K562 (cell line): ENCODE measurements around the gene RNASE2. TPM values are rescaled to one million over a fixed set of nuclear protein-coding genes. Genes with fewer than 3 reads are reported as not detected.

Experiments used
- BHLHE40 ChIP-seq: IDR thresholded peaks from 2 replicates; pipeline ENCODE4 v1.6.1; 2011; ENCODE audit warnings: low read length, improper control_type of control experiment
- CHD2 ChIP-seq: IDR thresholded peaks from 2 replicates; pipeline ENCODE4 v1.6.1; 2011; ENCODE audit warnings: low read depth, low read length
- CREM ChIP-seq: IDR thresholded peaks from 2 replicates; pipeline ENCODE4 v1.6.1; 2014; ENCODE audit warnings: antibody characterized with exemption, low read depth
- EP400 ChIP-seq: fragments of 450-650 bp; IDR thresholded peaks from 2 replicates; pipeline ENCODE4 v1.6.1; 2017; ENCODE audit warnings: antibody characterized with exemption, mild to moderate bottlenecking, moderate library complexity
- FOS ChIP-seq: IDR thresholded peaks from 3 replicates; pipeline ENCODE4 v1.6.1; 2011; ENCODE audit not compliant: insufficient read length; ENCODE audit errors: extremely low read depth
- LARP7 ChIP-seq: fragments of 450-650 bp; IDR thresholded peaks from 2 replicates; pipeline ENCODE4 v1.6.1; 2016
- PHF20 ChIP-seq: fragments of 450-650 bp; IDR thresholded peaks from 2 replicates; pipeline ENCODE4 v1.6.1; 2018; ENCODE audit not compliant: partially characterized antibody
- PML ChIP-seq: IDR thresholded peaks from 2 replicates; pipeline ENCODE4 v1.6.1; 2012; ENCODE audit warnings: low read length, inconsistent platforms
- POLR2G ChIP-seq: fragments of 200-400 bp; formaldehyde crosslinking; IDR thresholded peaks from 2 replicates; pipeline ENCODE4 v1.6.1; 2017; ENCODE audit warnings: low read depth, mild to moderate bottlenecking, antibody characterized with exemption, low read length, moderate library complexity
- PTBP1 ChIP-seq: fragments of 200-400 bp; formaldehyde crosslinking; IDR thresholded peaks from 2 replicates; pipeline ENCODE4 v1.6.1; 2017; ENCODE audit warnings: low read depth, low read length
- RBBP5 ChIP-seq: fragments of 200-600 bp; sonication (generic); IDR thresholded peaks from 2 replicates; pipeline ENCODE4 v1.6.1; 2012; ENCODE audit warnings: borderline replicate concordance, mild to moderate bottlenecking, low read length, control low read depth, inconsistent platforms; ENCODE audit not compliant: insufficient read depth, poor library complexity, severe bottlenecking
- RBFOX2 ChIP-seq: fragments of 200-400 bp; formaldehyde crosslinking; IDR thresholded peaks from 2 replicates; pipeline ENCODE4 v1.6.1; 2017; ENCODE audit warnings: low read depth, mild to moderate bottlenecking, low read length, moderate library complexity
- SIX5 ChIP-seq, 2 experiments: IDR thresholded peaks; 2 replicates each; pipeline ENCODE4 v1.6.1; 2011; ENCODE audit warnings: low read length in 2 of 2, borderline replicate concordance in 1 of 2, low read depth in 1 of 2, mild to moderate bottlenecking in 1 of 2, moderate library complexity in 1 of 2; ENCODE audit not compliant: insufficient read depth in 1 of 2
- SMARCA4 ChIP-seq: fragments of 450-650 bp; IDR thresholded peaks from 2 replicates; pipeline ENCODE4 v1.6.1; 2016
- TGIF2 ChIP-seq: sonication (generic); formaldehyde crosslinking; IDR thresholded peaks from 2 replicates; pipeline ENCODE4 v1.8.1; 2022; ENCODE audit warnings: mild to moderate bottlenecking, missing genetic modification reagents, moderate library complexity
- XRCC5 ChIP-seq: fragments of 200-400 bp; formaldehyde crosslinking; IDR thresholded peaks from 2 replicates; pipeline ENCODE4 v1.6.1; 2017; ENCODE audit warnings: low read depth, mild to moderate bottlenecking, low read length
- ZNF197 ChIP-seq: fragments of 200-800 bp; sonication (Bioruptor generic); IDR thresholded peaks from 2 replicates; pipeline ENCODE4 v1.6.1; 2016; ENCODE audit warnings: low read depth, missing genetic modification characterization, missing compliant biosample characterization
- polyA plus RNA-seq, 8 experiments: library from polyadenylated mRNA; depleted of rRNA in 4 of 8; stranded (reverse) in 5 of 8; unstranded in 3 of 8; fragments of >200 nt; fragmentation: Nextera tagmentation in 2 of 8; fragmentation: Illumina TruSeq in 1 of 8; extraction: Ambion mirVana in 2 of 8; extraction: Trizol in 1 of 8; gene quantifications; 2 replicates each; pipeline versions ENCODE4 v1.2.1 to v1.2.3, GENCODE V29; 2011 to 2014; ENCODE audit warnings: inconsistent platforms in 1 of 8, missing spikeins in 1 of 8
- total RNA-seq, 7 experiments: library from RNA; depleted of rRNA in 6 of 7; stranded (reverse); fragments of >200 nt in 6 of 7; fragmentation: Illumina TruSeq in 2 of 7; extraction: Trizol in 2 of 7; gene quantifications; 2 replicates each; pipeline versions ENCODE4 v1.2.1 to v1.2.3, GENCODE V29; 2011 to 2021; ENCODE audit warnings: low replicate concordance in 1 of 7
- TF ChIP-seq, protein P1 (sequence below), 2 experiments: IDR thresholded peaks; 2 replicates each; pipeline ENCODE4 v1.6.1; 2011; ENCODE audit warnings: borderline replicate concordance in 1 of 2, control low read depth in 1 of 2, low read depth in 1 of 2, low read length in 1 of 2, mild to moderate bottlenecking in 1 of 2, mixed read lengths in 1 of 2, moderate library complexity in 1 of 2; ENCODE audit not compliant: insufficient read depth in 1 of 2, insufficient read length in 1 of 2, poor library complexity in 1 of 2, severe bottlenecking in 1 of 2; ENCODE audit errors: extremely low read depth in 1 of 2
- TF ChIP-seq, protein P2 (sequence below): fragments of 450-650 bp; IDR thresholded peaks from 2 replicates; pipeline ENCODE4 v1.6.1; 2016; ENCODE audit warnings: borderline replicate concordance
- TF ChIP-seq, protein P3 (sequence below): fragments of 250-450 bp; sonication (Bioruptor Pico); IDR thresholded peaks from 2 replicates; pipeline ENCODE4 v1.4.0; 2020; ENCODE audit warnings: borderline replicate concordance
- TF ChIP-seq, protein P4 (sequence below): fragments of 250-450 bp; sonication (Bioruptor Pico); IDR thresholded peaks from 2 replicates; pipeline ENCODE4 v1.8.0; 2021; ENCODE audit warnings: mild to moderate bottlenecking, moderate library complexity

RNASE2 gene
- total and polyA plus RNA-seq, 9 of the 15 experiments (the other 6 are each of a cell fraction or from before 2014, with no cell fraction given): not detected

DNA sequence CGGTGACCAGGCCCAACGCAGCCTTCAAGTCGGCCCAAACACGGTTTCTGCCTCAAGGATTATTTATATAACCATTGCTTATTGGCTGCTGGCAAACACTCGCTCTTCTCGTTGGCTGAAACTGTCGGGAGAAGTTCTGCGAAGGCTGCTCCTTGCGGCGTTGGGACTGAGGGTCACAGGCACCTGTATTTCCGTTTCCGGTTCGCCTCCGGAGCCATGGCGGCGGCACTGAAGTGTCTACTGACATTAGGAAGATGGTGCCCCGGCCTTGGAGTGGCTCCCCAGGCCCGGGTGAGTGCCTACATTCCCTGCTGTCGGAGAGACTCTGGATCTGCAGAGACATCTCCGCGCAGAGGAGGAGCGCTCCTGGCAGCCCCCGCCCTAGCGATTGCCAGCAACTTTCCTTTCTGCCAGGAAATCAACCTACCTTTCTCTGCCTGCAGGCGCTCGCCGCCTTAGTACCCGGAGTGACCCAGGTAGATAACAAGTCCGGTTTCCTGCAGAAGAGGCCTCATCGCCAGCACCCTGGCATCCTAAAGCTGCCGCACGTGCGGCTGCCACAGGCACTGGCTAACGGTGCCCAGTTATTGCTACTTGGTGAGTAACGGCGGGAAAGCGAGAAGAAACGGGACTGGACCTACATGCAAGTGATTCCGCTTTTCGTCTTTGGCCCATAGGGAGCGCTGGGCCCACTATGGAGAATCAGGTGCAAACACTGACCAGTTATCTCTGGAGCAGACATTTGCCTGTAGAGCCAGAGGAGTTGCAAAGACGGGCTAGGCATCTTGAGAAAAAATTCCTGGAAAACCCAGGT, 34.7 kb downstream of the RNASE2 start, which contains the start of gene METTL17 (continued):
- TF ChIP-seq, protein P1, sequence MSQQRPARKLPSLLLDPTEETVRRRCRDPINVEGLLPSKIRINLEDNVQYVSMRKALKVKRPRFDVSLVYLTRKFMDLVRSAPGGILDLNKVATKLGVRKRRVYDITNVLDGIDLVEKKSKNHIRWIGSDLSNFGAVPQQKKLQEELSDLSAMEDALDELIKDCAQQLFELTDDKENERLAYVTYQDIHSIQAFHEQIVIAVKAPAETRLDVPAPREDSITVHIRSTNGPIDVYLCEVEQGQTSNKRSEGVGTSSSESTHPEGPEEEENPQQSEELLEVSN (IDR thresholded peaks at IDR 0.05; ENCODE audit: borderline replicate concordance in 1 of 2, extremely low read depth in 1 of 2, insufficient read depth in 1 of 2, insufficient read length in 1 of 2, low read depth in 1 of 2, low read length in 1 of 2, poor library complexity in 1 of 2, severe bottlenecking in 1 of 2): peak in 1 of 2 experiments; percentile 59
- TF ChIP-seq TGIF2 (CRISPR knock-in tag): 0 out of 2 replicates have a peak, but pooled peaks have one; percentile 71
- TF ChIP-seq, protein P2, sequence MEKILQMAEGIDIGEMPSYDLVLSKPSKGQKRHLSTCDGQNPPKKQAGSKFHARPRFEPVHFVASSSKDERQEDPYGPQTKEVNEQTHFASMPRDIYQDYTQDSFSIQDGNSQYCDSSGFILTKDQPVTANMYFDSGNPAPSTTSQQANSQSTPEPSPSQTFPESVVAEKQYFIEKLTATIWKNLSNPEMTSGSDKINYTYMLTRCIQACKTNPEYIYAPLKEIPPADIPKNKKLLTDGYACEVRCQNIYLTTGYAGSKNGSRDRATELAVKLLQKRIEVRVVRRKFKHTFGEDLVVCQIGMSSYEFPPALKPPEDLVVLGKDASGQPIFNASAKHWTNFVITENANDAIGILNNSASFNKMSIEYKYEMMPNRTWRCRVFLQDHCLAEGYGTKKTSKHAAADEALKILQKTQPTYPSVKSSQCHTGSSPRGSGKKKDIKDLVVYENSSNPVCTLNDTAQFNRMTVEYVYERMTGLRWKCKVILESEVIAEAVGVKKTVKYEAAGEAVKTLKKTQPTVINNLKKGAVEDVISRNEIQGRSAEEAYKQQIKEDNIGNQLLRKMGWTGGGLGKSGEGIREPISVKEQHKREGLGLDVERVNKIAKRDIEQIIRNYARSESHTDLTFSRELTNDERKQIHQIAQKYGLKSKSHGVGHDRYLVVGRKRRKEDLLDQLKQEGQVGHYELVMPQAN: peak; percentile 19; the same call in 1 of the 2 replicates
- TF ChIP-seq PML: 0 out of 2 replicates have a peak, but pooled peaks have one; percentile 24
- peak; percentile 57; the same call in 1 of the 2 replicates for TF ChIP-seq EP400
- peak; percentile 66 for TF ChIP-seq CHD2
- TF ChIP-seq, protein P3, sequence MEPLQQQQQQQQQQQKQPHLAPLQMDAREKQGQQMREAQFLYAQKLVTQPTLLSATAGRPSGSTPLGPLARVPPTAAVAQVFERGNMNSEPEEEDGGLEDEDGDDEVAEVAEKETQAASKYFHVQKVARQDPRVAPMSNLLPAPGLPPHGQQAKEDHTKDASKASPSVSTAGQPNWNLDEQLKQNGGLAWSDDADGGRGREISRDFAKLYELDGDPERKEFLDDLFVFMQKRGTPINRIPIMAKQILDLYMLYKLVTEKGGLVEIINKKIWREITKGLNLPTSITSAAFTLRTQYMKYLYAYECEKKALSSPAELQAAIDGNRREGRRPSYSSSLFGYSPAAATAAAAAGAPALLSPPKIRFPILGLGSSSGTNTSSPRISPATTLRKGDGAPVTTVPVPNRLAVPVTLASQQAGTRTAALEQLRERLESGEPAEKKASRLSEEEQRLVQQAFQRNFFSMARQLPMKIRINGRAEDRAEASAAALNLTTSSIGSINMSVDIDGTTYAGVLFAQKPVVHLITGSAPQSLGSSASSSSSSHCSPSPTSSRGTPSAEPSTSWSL (CRISPR knock-in tag): no peak
- TF ChIP-seq ZNF197: 0 out of 2 replicates have a peak, but pooled peaks have one; percentile 7
- TF ChIP-seq, protein P4, sequence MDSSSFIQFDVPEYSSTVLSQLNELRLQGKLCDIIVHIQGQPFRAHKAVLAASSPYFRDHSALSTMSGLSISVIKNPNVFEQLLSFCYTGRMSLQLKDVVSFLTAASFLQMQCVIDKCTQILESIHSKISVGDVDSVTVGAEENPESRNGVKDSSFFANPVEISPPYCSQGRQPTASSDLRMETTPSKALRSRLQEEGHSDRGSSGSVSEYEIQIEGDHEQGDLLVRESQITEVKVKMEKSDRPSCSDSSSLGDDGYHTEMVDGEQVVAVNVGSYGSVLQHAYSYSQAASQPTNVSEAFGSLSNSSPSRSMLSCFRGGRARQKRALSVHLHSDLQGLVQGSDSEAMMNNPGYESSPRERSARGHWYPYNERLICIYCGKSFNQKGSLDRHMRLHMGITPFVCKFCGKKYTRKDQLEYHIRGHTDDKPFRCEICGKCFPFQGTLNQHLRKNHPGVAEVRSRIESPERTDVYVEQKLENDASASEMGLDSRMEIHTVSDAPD: no peak
- peak; percentile 72 to 73 for TF ChIP-seq SIX5 (IDR thresholded peaks at IDR 0.05; ENCODE audit: borderline replicate concordance in 1 of 2, insufficient read depth in 1 of 2, low read depth in 1 of 2, low read length in 2 of 2)
- TF ChIP-seq BHLHE40: peak; percentile 60
- TF ChIP-seq POLR2G: peak; percentile 84
- peak; percentile 79 for TF ChIP-seq CREM
- peak; percentile 84 for TF ChIP-seq RBFOX2
- peak; percentile 68 for TF ChIP-seq PHF20
- no peak for TF ChIP-seq PTBP1
- TF ChIP-seq XRCC5: peak; percentile 18; the same call in 1 of the 2 replicates
- no peak for TF ChIP-seq SMARCA4
- peak; percentile 95 for TF ChIP-seq FOS
- peak; percentile 69 for TF ChIP-seq RBBP5
- TF ChIP-seq LARP7: no peak
